GM21526 (cell line): ENCODE data around the gene ALDH1A3.

Experiments
- ATAC-seq: cut with Tn5 transposase; IDR thresholded peaks from one replicate; pipeline ENCODE4 v1.9.1; 2021; ENCODE audit warnings: moderate library complexity; ENCODE audit not compliant: unreplicated experiment, low FRiP score

ALDH1A3 gene

GRCh38 chr15:100880897-100881242 is 1.2 kb downstream of the ALDH1A3 start:
- ATAC-seq: no peak

GRCh38 chr15:100881573-100882336 is 2.1 kb downstream of the ALDH1A3 start:
- no peak for ATAC-seq

GRCh38 chr15:100885116-100885515 is 5.5 kb downstream of the ALDH1A3 start:
- ATAC-seq: no peak

GRCh38 chr15:100885811-100886210 is 6.2 kb downstream of the ALDH1A3 start:
- no peak for ATAC-seq

GRCh38 chr15:100887211-100887913 is 7.7 kb downstream of the ALDH1A3 start:
- ATAC-seq: no peak

- no peak for ATAC-seq
Measured at GRCh38 chr15:100889385-100890050, 9.9 kb downstream of the ALDH1A3 start.

GRCh38 chr15:100890051-100890720 is 10.6 kb downstream of the ALDH1A3 start:
- no peak for ATAC-seq

GRCh38 chr15:100890850-100891249 is 11.2 kb downstream of the ALDH1A3 start:
- ATAC-seq: no peak

- no peak for ATAC-seq
Measured at GRCh38 chr15:100891307-100892012, 11.8 kb downstream of the ALDH1A3 start.

- ATAC-seq: no peak
Measured at GRCh38 chr15:100892013-100892355, 12.4 kb downstream of the ALDH1A3 start.

GRCh38 chr15:100893261-100893963 is 13.8 kb downstream of the ALDH1A3 start:
- no peak for ATAC-seq

GRCh38 chr15:100893964-100894295 is 14.3 kb downstream of the ALDH1A3 start:
- ATAC-seq: no peak

GRCh38 chr15:100895721-100896120 is 16.1 kb downstream of the ALDH1A3 start:
- ATAC-seq: no peak

- ATAC-seq: no peak
Measured at GRCh38 chr15:100897221-100898151, 17.9 kb downstream of the ALDH1A3 start.

GRCh38 chr15:100898152-100898490 is 18.5 kb downstream of the ALDH1A3 start:
- ATAC-seq: no peak

GRCh38 chr15:100898661-100899462 is 19.2 kb downstream of the ALDH1A3 start:
- no peak for ATAC-seq

GRCh38 chr15:100899601-100900000 is 20.0 kb downstream of the ALDH1A3 start:
- no peak for ATAC-seq

- no peak for ATAC-seq
Measured at GRCh38 chr15:100900136-100900794, 20.6 kb downstream of the ALDH1A3 start.
